Skeletal muscle tissue (tissue), 4 donors: ENCODE results near the gene SLC16A10. TPM values are rescaled to one million over a fixed set of nuclear protein-coding genes. Genes with fewer than 3 reads are reported as not detected.
A peak's percentile ranks its signal among the peaks of the same experiment; 100 is the strongest.
"Not testable (repeated sequence)": the region's sequence is repeated elsewhere in the genome, so short reads cannot be mapped to it uniquely, and the experiment has no call there.

Experiments
- H3K27ac ChIP-seq: one replicate; pipeline ENCODE4 v1.7.0; 2013; ENCODE audit warnings: mild to moderate bottlenecking, low read depth, low read length, inconsistent platforms
- H3K27me3 ChIP-seq, 3 donors: one replicate each; pipeline ENCODE4 v1.7.0; 2013; ENCODE audit warnings: low read length in 3 of 3; ENCODE audit not compliant: control insufficient read depth in 3 of 3, insufficient read depth in 3 of 3
- H3K36me3 ChIP-seq, 3 donors: one replicate each; pipeline ENCODE4 v1.7.0; 2013; ENCODE audit warnings: low read length in 3 of 3; ENCODE audit not compliant: control insufficient read depth in 3 of 3, insufficient read depth in 3 of 3
- H3K4me1 ChIP-seq, 3 donors: one replicate each; pipeline ENCODE4 v1.7.0; 2013; ENCODE audit warnings: low read length in 3 of 3, mild to moderate bottlenecking in 3 of 3; ENCODE audit not compliant: control insufficient read depth in 3 of 3, insufficient read depth in 3 of 3
- H3K4me3 ChIP-seq, 3 donors: one replicate each; pipeline ENCODE4 v1.7.0; 2013; ENCODE audit warnings: low read length in 3 of 3
- H3K9ac ChIP-seq, 3 donors: one replicate each; pipeline ENCODE4 v1.7.0; 2013; ENCODE audit warnings: low read length in 3 of 3, mild to moderate bottlenecking in 3 of 3, moderate library complexity in 2 of 3, low read depth in 1 of 3
- H3K9me3 ChIP-seq, 3 donors: one replicate each; pipeline ENCODE4 v1.7.0; 2013; ENCODE audit warnings: low read length in 3 of 3; ENCODE audit not compliant: control insufficient read depth in 3 of 3
- total RNA-seq: library from RNA; depleted of rRNA; stranded (reverse); fragments of >200 nt; gene quantifications from one replicate; pipeline ENCODE4 v1.2.3, GENCODE V29; 2014
- donor health status: Osteomylitis.

The SLC16A10 gene
- total RNA-seq, 1 donor from 2014 or later: 40.7 TPM

DNA sequence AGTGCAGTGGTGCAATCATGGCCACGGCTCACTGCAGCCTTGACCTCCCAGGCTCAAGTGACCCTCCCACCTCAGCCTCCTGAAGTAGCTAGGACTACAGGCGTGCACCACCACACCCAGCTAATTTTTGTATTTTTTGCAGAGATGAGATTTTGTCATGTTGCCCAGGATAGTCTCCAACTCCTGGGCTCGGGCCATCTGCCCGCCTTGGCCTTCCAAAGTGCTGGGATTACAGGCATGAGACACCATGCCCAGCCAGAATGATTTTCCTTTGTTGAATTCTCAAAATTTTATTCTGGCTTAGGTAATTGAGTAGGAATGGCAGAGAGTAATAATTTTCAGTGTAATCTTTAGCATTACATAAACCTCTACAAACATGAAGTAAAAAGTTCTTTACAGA, 37.1 kb downstream of the SLC16A10 start:
- Histone ChIP-seq H3K9ac (no peak overlapping the region), H3K27ac (peak overlapping the region; percentile 14), H3K9me3 (no peaks in the 10 kb centered on the region), H3K27me3 (no peaks in the 10 kb centered on the region), H3K4me1 (peaks cover 14 to 35% (median 19%) of the 10 kb centered on the region in 3 donors), H3K4me3 (no peak overlapping the region), H3K36me3 (no peaks in the 10 kb centered on the region)

DNA sequence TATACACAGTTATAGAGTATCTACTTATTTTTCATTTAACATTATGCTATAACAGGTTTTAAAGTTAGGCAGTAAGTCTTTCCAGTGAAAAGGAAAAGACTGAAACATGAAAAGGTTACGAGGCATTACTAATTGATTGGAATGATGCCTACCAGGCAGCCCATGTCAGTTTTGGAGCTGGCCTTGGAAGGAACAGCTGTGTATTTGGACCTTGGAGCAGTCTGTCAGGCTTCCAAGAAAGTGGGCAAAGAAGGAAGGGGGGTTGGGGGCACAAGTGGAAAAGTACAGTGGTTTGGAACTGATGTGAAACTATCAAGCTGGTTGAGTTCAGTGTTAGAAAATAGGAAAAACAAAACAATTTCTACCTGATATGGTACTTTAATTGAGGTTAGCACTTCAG, 41.7 kb downstream of the SLC16A10 start:
- no peak overlapping the region for H3K4me3 ChIP-seq
- peak overlapping the region; percentile 15 for H3K27ac ChIP-seq

DNA sequence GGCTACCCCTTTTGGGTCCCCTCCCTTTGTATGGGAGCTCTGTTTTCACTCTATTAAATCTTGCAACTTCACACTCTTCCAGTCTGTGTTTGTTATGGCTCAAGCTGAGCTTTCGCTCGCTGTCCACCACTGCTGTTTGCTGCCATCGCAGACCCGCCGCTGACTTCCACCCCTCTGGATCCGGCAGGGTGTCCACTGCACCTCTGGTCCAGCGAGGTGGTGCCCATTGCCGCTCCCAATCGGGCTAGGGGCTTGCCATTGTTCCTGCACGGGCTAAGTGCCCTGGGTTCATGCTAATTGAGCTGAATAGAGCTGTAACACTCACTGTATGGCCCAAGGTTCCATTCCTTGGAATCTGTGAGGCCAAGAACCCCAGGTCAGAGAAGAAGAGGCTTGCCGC, 43.7 kb downstream of the SLC16A10 start:
- Histone ChIP-seq H3K4me1 (peaks cover 18 to 60% (median 20%) of the 10 kb centered on the region in 3 donors), H3K27ac (peak overlapping the region; percentile 48)
- H3K9ac ChIP-seq, H3K27me3 ChIP-seq, H3K9me3 ChIP-seq, H3K4me3 ChIP-seq, H3K36me3 ChIP-seq: not testable (repeated sequence)

More for the DNA sequence above, 41.7 kb downstream of the SLC16A10 start:
- Histone ChIP-seq H3K27me3 (no peaks in the 10 kb centered on the region), H3K9ac (peak overlapping the region in 1 of 3 donors; percentile 43), H3K9me3 (no peaks in the 10 kb centered on the region), H3K36me3 (no peaks in the 10 kb centered on the region), H3K4me1 (peaks cover 13 to 42% (median 20%) of the 10 kb centered on the region in 3 donors)

DNA sequence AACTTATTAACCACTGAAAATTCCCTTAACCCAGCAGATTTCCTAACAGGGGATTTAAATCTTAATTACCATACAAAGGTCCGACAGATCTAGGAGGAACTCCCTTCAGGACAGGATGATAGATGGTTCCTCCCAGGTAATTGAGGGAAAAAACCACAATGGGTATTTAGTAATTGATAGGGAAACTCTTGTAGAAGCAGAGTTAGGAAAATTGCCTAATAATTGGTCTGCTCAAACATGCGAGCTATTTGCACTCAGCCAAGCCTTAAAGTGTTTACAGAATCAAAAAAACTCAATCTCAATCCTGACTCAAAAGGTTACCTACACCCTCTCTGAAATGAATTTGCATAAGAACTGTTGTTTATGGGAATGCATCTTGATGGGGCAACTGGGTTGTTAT, 45.4 kb downstream of the SLC16A10 start:
- not testable (repeated sequence) for H3K9me3 ChIP-seq, H3K27me3 ChIP-seq, H3K4me3 ChIP-seq, H3K9ac ChIP-seq, H3K27ac ChIP-seq, H3K36me3 ChIP-seq
- peaks cover 18 to 53% (median 20%) of the 10 kb centered on the region in 3 donors for H3K4me1 ChIP-seq

DNA sequence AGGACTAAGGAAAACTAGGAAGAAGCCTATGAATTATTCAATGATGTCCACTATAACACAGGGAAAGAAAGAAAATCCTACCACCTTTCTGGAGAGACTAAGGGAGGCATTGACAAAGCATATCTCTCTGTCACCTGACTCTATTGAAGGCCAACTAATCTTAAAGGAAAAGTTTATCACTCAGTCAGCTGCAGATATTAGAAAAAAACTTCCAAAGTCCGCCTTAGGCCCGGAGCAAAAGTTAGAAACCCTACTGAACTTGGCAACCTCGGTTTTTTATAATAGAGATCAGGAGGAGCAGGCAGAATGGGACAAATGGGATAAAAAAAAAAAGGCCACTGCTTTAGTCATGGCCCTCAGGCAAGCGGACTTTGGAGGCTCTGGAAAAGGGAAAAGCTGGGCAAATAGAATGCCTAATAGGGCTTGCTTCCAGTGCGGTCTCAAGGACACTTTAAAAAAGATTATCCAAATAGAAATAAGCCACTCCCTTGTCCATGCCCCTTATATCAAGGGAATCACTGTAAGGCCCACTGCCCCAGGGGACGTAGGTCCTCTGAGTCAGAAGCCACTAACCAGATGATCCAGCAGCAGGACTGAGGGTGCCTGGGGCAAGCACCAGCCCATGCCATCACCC, 47.0 kb downstream of the SLC16A10 start:
- not testable (repeated sequence) for H3K27ac ChIP-seq

DNA sequence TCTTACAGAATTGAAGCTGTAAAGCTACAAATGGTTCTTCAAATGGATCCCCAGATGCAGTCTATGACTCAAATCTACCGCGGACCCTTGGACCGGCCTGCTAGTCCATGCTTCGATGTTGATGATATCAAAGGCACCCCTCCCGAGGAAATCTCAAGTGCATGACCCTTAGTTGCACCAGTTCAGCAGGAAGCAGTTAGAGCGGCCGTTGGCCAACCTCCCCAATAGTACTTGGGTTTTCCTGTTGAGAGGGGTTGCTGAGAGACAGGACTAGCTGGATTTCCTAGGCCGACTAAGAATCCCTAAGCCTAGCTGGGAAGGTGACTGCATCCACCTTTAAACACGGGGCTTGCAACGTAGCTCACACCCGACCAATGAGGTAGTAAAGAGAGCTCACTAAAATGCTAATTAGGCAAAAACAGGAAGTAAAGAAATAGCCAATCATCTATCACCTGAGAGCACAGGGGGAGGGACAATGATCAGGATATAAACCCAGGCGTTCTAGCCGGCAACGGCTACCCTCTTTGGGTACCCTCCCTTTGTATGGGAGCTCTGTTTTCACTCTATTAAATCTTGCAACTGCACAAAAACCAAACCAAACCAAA, 50.3 kb downstream of the SLC16A10 start:
- H3K9me3 ChIP-seq, H3K4me3 ChIP-seq, H3K27ac ChIP-seq, H3K9ac ChIP-seq, H3K36me3 ChIP-seq, H3K27me3 ChIP-seq: not testable (repeated sequence)
- H3K4me1 ChIP-seq: peaks cover 5 to 27% (median 8%) of the 10 kb centered on the region in 3 donors

More for the DNA sequence above, 47.0 kb downstream of the SLC16A10 start:
- H3K9me3 ChIP-seq, H3K9ac ChIP-seq, H3K36me3 ChIP-seq, H3K4me3 ChIP-seq, H3K27me3 ChIP-seq: not testable (repeated sequence)
- H3K4me1 ChIP-seq: peaks cover 15 to 48% (median 20%) of the 10 kb centered on the region in 3 donors

DNA sequence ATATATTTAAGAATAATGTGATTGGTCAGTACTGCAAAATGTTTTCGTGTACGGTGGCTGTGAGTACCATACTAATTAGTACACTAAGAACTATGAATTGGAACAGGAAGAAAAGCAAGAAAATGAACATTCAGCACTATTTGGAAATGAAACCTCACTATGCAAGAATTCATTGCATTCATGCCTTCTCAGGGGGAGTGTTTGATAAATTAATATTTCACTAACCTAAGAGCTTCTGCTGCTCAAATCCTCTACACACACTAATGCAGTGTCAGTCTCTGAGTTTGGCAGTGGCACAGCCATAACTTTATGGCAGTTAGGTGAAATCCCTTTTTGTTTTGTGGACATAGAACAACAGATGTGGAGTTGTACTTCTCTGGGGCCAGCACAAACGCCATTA, 60.1 kb downstream of the SLC16A10 start:
- H3K36me3 ChIP-seq: no peaks in the 10 kb centered on the region

DNA sequence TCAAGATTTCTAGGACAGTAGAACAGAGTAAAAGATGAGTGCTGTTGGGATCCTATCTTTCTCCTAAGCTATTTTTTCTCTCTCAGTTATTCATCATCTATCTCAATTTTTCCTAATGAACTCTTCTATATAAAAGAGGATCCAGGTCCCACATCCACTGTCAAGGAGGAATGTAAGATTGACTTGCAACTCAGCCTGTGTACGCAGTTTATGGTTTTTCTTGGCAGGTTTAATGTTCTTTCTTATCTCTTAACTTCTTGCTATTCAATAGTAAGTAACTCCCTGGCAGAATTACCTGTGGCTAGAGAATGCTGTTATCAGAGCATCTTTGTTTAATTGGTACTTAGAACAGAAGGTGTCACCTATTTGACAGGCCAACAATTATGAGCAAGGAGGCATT, 60.8 kb downstream of the SLC16A10 start:
- no peaks in the 10 kb centered on the region for H3K27me3 ChIP-seq
- H3K9me3 ChIP-seq: no peaks in the 10 kb centered on the region
- no peaks in the 10 kb centered on the region for H3K36me3 ChIP-seq
- peaks cover 0 to 8% (median 6%) of the 10 kb centered on the region in 3 donors for H3K4me1 ChIP-seq
- H3K27ac ChIP-seq: no peak overlapping the region
- H3K4me3 ChIP-seq: no peak overlapping the region
- H3K9ac ChIP-seq: no peak overlapping the region

More for the DNA sequence above, 60.1 kb downstream of the SLC16A10 start:
- no peaks in the 10 kb centered on the region for H3K9me3 ChIP-seq
- H3K4me1 ChIP-seq: peaks cover 0 to 8% (median 6%) of the 10 kb centered on the region in 3 donors
- no peak overlapping the region for H3K9ac ChIP-seq
- no peak overlapping the region for H3K27ac ChIP-seq
- H3K4me3 ChIP-seq: no peak overlapping the region
- H3K27me3 ChIP-seq: no peaks in the 10 kb centered on the region

DNA sequence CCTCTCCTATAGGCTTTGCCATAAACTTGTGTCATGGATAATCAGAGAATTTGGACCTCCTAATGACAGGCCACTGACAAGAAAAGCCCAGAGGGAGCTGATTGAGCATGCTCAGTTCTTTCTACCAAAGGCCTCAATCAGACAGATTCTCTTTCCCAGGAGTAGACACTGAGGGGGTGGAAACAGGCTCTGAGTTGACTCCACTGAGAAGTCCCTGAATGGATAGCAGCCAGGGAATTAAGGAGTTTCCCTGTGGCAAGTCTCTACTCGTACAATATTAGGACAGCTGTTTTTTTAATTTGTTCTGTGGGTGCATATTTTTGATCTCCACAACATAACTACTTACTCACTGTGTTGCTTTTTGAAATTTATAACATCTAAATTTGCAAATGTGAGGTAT, 63.3 kb downstream of the SLC16A10 start:
- Histone ChIP-seq H3K4me1 (peaks cover 0 to 8% (median 6%) of the 10 kb centered on the region in 3 donors), H3K4me3 (no peak overlapping the region), H3K27me3 (no peaks in the 10 kb centered on the region), H3K9ac (no peak overlapping the region), H3K27ac (no peak overlapping the region), H3K9me3 (no peaks in the 10 kb centered on the region), H3K36me3 (no peaks in the 10 kb centered on the region)

DNA sequence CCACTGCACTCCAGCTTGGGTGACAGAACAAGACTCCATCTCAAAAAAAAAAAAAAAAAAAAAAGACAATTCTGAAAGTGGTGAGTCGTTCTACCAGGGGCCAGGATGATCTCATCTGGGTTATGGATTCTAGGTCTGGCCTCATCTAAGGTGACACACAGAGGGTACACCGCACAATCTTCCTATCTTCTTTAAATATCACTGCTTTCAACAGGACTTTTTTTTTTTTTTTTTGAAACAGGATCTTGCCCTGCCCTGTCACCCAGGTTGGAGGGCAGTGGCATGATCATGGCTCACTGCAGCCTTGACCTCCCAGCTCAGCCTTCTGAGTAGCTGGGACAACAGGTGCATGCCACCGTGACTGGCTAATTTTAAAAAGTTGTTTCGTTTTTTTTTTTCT, 67.7 kb downstream of the SLC16A10 start:
- Histone ChIP-seq H3K4me1 (peaks cover 0 to 2% (median 0%) of the 10 kb centered on the region in 3 donors), H3K9me3 (no peaks in the 10 kb centered on the region), H3K9ac (no peak overlapping the region), H3K36me3 (no peaks in the 10 kb centered on the region), H3K27me3 (no peaks in the 10 kb centered on the region), H3K4me3 (no peak overlapping the region), H3K27ac (no peak overlapping the region)
